GM19099 (cell line): Measurements from ENCODE around the gene CTSC.

ENCODE experiments used
- POLR2A ChIP-seq: IDR thresholded peaks from 3 replicates; pipeline ENCODE4 v1.6.1; 2011; ENCODE audit warnings: low read depth; ENCODE audit not compliant: insufficient read length; ENCODE audit errors: extremely low read depth

Gene CTSC

DNA sequence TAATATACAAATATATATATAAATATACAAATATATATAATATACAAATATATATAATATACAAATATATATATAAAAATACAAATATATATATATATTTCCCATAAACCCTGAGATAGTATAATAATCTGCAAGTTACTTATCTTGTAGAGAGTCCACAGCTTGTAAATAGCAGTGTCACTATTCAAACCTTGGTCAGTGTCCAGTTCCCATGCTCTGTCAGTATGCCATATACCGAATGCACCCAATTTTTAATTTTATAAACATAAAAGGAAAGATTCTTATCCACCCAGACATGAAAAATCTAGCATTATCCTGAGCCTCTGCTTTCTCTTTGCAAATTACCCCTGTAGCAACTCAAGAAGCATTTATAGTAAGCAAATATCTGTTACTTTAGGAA, 21.6 kb upstream of the CTSC start:
- TF ChIP-seq POLR2A = no peak

DNA sequence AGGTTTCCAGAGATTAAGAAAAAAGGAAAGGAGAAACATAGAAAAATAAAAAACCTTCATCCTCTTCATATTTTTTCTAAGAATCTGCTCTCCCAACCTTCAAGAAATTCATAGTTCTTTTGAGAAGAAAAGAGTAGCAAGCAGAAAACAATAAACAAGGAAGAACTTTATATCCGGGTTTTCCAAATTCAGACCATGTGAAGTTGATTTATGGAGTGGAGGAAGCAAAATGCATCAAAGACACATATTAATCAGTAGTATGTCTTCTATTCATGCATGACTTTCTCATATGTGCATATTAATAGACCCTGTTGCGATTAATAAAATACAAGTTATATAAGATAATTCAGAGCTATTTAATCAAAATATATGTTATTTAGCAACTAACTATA, 20.5 kb upstream of the CTSC start:
- TF ChIP-seq POLR2A = no peak

DNA sequence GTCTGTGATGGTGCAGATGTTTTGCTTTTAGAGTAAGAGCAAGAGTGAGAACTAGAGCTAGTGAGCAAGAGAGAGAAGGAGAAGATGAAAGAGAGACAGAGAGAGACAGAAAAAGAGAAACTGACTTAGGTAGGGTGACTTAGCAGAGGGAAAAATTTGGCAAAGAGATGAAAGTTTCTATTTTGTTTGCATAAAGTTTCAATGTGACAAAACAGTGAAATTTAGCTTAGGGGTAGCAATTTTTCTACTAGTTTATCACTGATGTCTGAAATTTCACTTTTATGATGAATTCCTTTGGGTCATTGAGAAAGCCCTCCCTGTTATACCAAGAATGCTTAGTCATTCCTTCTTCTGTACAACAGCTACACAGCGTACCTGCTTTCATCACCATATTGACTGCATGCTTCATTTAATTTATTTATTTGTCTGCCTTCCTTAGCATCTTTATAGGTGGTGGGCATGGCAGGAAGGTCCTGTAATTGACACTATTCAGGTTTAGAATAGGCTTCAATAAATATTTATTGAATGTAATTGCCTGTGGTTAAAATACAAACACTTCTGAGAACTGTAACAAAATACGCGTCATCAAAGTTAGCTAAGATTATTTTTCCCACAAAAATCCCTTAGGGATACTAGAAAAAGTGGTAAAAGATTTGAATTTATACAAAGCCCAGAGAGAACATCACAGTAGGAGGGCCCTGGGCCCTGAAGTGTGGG, 19.9 kb upstream of the CTSC start:
- TF ChIP-seq POLR2A = no peak

DNA sequence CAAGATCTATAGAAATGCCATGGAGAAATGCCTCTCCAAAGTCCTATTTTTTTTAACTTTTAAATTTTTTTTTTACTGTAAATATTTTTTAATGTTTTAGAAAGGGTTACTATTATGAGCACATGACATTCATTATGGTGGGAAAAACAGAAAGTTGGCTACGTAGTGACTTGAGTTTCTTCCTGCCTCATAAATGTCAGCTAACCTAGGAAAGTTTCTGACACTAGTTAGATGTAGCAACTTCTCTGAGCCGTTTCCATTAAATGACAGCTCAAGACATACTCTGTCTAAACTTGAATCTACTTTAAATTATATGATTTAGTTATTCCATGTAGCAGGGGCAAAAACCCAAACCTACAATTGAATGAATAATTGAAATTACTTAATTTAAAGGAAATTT, 18.4 kb upstream of the CTSC start:
- TF ChIP-seq POLR2A = no peak

DNA sequence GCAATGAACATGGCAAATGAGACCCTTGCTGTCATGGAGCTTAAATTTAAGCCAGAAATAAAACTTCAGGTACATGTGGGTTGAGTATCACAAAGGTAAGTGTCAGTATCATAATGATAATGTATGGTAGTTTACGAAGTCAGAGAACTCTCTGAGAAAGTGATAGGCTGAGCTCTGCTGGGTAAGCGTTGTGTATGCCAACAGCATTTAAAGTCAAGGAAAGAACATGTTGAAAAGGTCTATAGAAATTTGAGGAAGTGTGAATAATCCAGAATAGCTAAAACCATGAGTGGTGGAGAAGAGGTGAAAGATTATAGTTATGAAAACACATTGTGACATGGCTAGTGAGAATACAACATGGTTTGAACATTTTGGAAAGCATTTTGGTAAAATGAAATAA, 17.4 kb upstream of the CTSC start:
- no peak for TF ChIP-seq POLR2A

DNA sequence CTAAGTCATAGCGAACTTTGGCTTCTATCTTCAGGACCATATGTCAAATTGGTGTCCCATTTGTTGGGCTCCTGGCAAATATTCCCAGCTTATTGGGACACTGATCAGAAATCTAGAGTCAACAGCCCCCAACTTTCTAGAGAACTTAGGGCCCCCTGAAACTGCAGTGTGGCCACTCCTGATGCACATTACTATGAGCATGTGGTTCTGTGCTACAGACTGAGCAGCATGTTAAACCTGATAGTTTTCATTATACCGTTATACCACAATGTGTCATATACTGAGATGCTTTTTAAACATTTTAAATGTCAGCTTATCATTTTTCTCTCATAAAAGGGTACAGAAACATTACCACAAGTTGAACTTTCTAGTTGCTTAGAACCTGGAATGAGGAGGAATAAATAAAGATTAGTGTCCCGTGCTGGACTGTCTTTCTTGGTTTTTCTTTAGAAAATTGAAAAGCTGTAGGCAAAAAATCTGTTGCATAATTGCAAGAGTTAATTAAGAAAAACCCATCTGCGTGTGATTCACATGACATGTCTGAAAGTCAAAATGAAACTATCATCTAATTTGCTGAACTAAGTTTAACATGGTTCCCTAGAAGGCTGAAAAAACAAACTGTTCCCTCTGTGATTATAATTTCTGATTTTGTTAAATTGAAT, 16.4 kb upstream of the CTSC start:
- TF ChIP-seq POLR2A = no peak

DNA sequence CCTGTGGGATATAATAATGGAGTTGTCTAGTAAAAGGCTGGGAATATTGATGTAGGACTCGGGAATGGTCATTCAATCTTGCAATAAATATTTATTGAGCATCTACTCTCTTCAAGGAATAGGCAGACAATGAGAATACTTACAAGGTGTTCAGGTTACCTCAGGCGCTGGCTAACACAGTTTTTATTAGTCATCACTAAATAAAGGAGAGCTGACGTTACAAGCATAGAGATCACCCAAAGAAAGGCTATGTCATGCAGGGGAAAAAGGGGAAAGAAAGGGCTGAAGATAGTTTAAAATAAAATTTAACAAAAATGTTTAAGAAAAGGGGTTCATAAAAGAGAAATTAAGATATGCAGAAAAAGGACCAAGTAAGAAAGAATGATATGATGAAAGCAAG, 15.8 kb upstream of the CTSC start:
- no peak for TF ChIP-seq POLR2A

DNA sequence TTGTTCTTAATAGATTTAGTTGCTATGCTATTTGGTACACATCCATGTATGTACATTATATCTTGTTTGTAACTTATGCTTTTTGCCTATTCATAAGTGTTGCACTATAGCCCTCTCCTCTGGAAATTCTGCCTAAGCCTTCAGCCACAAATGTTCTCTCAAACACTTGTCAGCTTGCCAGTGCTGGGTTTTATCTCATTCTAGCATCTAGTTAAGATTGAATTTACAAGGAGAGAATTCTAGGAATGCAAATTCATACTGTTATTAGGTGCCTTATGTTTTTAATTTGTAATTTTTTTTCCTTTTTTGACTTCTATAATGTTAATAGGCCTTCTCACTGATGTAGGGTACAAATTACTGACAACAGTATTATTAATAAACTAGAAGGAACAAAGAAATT, 14.6 kb upstream of the CTSC start:
- TF ChIP-seq POLR2A = no peak

DNA sequence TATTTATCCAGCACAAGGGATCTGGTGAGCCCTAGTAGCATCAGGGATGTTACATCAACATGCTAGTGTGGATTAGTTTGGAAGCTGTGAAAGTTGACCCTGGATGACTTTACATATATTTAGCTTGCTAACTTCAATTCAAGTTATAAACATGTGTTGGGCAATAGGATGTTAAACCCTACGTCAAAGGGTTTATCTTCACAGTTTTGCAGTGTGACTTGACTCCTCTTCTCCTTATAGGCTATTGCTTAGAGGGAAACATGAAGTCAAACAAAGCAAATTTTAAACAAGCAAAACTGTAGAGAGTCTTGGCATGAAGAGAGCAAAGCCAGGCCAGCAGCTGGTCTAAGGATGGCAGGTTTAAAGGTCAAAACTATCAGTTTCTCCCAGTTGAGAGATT, 11.3 kb upstream of the CTSC start:
- no peak for TF ChIP-seq POLR2A

DNA sequence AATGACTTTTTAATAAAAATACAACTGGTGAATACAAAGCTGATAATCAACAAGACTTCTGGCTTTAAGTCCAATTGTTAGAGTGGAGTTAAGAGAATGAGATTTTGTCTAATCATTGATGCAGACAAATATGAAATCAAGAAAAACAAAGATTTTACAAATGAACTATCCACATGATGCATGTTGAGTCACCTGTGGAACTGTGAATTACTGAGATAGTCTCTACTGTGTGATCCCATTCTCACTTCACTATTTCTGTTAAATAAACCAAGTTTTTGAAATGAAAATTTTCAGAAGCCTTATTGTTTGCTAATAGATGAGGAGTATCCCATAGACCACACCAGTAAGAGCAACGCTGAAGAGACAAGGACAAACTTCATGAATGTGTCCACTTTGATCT, 8.4 kb upstream of the CTSC start:
- no peak for TF ChIP-seq POLR2A

DNA sequence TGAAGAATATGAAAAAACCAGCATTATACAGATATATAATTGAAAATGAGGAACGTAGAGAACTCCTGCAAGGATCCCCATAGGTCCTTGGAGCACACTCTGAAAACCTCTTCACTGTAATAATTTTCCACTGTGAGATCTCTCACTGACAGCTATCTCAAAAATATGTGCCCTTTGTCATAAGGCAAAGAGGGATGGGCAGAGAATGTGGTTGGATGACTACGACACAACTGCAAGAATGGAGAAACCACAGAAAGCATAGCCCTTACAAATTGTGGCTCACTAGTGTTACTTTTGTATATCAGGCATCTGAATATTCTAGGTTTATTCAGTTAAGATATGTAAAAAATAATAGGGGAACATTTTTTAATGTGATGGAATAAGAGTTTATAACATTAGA, 7.9 kb upstream of the CTSC start:
- no peak for TF ChIP-seq POLR2A

DNA sequence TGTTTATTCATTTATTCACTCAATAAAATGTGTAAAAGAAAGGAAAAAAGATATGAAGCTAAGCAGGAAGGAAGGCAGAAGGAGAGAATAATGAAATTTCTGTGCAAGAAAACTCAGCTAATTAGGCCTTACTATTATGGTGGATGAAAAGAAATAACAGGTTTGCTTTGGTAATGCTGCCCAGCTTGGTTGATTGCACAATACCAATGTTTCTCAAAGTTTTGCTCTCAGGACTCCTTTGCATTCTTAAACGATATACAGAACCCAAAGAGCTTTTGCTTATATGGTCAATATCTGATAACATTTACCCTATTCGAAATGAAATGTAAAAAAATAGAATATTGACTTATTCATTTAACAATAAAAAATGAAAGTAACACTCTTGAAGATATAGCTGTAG, 7.3 kb upstream of the CTSC start:
- TF ChIP-seq POLR2A = no peak

DNA sequence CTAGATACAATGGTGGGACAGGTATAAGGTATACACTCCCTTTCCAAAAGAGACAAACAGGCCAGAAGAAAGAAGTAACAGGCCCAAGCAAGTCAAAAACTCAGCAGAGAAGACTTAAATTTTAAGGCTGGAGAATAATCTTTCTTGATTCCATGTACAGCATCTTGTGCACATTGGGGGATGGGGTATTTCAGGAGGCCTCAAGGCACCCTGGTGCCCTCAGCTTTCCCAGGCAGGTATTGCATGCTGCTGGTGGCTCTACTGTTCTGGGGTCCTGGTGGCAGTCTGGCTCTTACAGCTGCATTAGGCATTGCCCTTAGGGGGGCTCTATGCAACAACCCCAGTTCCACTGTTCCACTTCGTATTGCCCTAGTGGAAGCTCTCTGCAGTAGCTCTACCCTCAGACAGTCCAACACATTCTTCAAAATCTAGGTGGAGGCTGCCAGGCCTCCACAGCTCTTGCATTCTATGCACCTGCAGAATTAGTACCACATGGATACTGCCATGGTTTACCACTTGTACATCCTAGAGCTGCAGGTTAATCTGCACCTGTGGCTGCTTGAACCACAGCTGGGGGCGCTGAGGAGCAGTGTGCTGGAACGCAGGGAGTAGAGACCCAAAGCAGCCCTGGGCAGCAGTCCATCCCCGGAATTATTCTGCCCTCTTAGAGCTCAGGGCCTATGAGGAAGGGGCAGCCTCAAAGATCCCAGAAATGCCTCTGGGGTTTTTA, 4.2 kb upstream of the CTSC start:
- no peak for TF ChIP-seq POLR2A

DNA sequence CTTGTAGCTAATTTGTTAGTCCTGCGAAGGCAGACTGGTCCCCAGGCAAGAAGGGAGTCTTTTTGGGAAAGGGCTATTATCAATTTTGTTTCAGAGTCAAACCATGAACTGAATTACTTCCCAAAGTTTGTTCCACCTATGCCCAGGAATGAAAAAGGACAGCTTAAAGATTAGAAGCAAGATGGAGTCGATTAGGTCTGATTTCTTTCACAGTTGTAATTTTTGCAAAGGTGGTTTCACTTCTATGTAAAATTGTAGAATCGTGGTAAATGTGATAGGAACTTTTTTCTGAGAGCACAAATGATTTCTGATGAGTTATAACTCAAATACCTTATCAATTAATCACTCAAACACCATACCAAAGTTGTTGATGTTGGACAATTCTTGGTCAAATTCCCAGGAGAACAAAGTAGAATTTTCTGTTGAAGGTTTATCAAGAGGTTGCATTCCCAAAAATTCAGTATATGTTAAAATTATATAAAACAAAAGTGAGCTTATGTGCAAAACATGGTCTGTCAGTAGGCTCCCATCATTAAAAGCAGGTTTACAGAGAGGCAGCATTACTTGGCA, 2.9 kb upstream of the CTSC start:
- TF ChIP-seq POLR2A = no peak

DNA sequence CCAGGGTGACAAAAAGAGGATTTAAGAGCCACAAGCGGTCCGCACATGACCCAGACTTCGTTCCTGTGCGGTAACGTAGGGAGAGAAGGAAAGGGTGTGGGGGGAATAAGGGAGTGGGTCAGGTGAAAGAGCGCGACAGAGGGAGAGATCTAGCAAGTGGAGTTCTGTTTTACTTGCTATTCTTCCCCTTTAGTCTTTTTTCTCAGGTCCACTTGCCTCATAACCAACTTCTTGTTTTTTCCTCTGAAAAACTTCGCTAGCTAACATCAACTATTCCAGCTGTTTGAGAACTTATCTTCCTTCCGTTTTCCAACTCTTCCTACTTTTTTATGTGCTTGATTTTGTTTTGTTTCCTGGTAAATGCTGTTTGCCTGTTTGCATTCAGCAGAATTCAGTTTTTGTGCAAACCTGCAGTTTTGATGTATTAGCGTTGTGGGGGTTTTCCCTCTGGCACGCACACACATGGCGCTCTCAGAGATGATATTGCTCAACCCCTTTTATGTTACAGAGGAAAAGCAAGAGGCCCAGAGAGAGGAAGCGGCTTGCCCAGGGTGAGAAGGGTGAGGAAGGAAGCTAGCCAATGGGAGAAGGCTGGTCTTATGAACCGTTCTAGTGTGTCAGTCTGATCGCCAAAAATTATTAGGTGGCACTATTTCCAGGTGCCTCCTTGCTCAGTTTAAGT, 592 bp upstream of the CTSC start:
- peak; percentile 46 for TF ChIP-seq POLR2A
